Endothelial cell (in vitro differentiated cells): ENCODE measurements around the gene SH3BP1. TPM values are rescaled to one million over a fixed set of nuclear protein-coding genes. Genes with fewer than 3 reads are reported as not detected.

Experiments used
- DNase-seq: peaks from one replicate; pipeline ENCODE4 v3.0.0; 2021; ENCODE audit warnings: low spot score
- H3K27ac Mint-ChIP-seq: one replicate; pipeline ENCODE4 v1.8.0; 2021; ENCODE audit warnings: mixed read lengths, inconsistent platforms; ENCODE audit not compliant: unreplicated experiment
- H3K27me3 Mint-ChIP-seq: one replicate; pipeline ENCODE4 v1.8.0; 2021; ENCODE audit warnings: mild to moderate bottlenecking, moderate library complexity, mixed read lengths, inconsistent platforms; ENCODE audit not compliant: unreplicated experiment
- H3K36me3 Mint-ChIP-seq: one replicate; pipeline ENCODE4 v1.8.0; 2021; ENCODE audit warnings: mild to moderate bottlenecking, low read depth, mixed read lengths, inconsistent platforms; ENCODE audit not compliant: unreplicated experiment
- H3K4me1 Mint-ChIP-seq: one replicate; pipeline ENCODE4 v1.8.0; 2021; ENCODE audit warnings: mild to moderate bottlenecking, mixed read lengths, inconsistent platforms; ENCODE audit not compliant: unreplicated experiment
- H3K4me3 Mint-ChIP-seq: one replicate; pipeline ENCODE4 v1.8.0; 2021; ENCODE audit warnings: mild to moderate bottlenecking, mixed read lengths, inconsistent platforms; ENCODE audit not compliant: unreplicated experiment
- H3K9me3 Mint-ChIP-seq: one replicate; pipeline ENCODE4 v1.8.0; 2021; ENCODE audit warnings: mixed read lengths, inconsistent platforms; ENCODE audit not compliant: unreplicated experiment
- CTCF ChIP-seq: fragments of 200-600 bp; sonication (generic); IDR thresholded peaks from one replicate; pipeline ENCODE4 v1.5.0; 2021; ENCODE audit warnings: antibody characterized with exemption; ENCODE audit not compliant: unreplicated experiment
- total RNA-seq: library from RNA; stranded (reverse); fragmentation: NEBNext Ultra II Directional; extraction: Animal tissue kit (Norgen Biotek cat#: 25700); gene quantifications from one replicate; pipeline ENCODE4 v1.2.1, GENCODE V29; 2021; ENCODE audit not compliant: unreplicated experiment

The SH3BP1 gene
- total RNA-seq, 1 donor from 2014 or later, result 11.6 TPM

GRCh38 chr22:37681001-37681424, 41.5 kb downstream of the SH3BP1 start:
- H3K36me3 Mint-ChIP-seq, result no peaks in the 10 kb centered on the region
- H3K27ac Mint-ChIP-seq, result no peak overlapping the region
- no peak overlapping the region for H3K4me3 Mint-ChIP-seq
- no peak for DNase-seq
- TF ChIP-seq CTCF, result no peak
- peaks cover 2% of the 10 kb centered on the region for H3K27me3 Mint-ChIP-seq
- peaks cover 6% of the 10 kb centered on the region for H3K4me1 Mint-ChIP-seq
- H3K9me3 Mint-ChIP-seq, result no peaks in the 10 kb centered on the region

GRCh38 chr22:37681556-37682049, 42.1 kb downstream of the SH3BP1 start:
- TF ChIP-seq CTCF, result peak; percentile 69
- H3K4me3 Mint-ChIP-seq, result no peak overlapping the region

GRCh38 chr22:37684803-37685615, 45.5 kb downstream of the SH3BP1 start:
- DNase-seq, result no peak
- Mint-ChIP-seq H3K4me1 (peaks cover 6% of the 10 kb centered on the region), H3K27ac (no peak overlapping the region), H3K4me3 (no peak overlapping the region), H3K27me3 (no peaks in the 10 kb centered on the region), H3K36me3 (no peaks in the 10 kb centered on the region), H3K9me3 (no peaks in the 10 kb centered on the region)
- TF ChIP-seq CTCF, result no peak

More at GRCh38 chr22:37681556-37682049, 42.1 kb downstream of the SH3BP1 start:
- H3K9me3 Mint-ChIP-seq, result no peaks in the 10 kb centered on the region
- DNase-seq, result peak; percentile 70
- H3K27ac Mint-ChIP-seq, result no peak overlapping the region
- H3K27me3 Mint-ChIP-seq, result peaks cover 2% of the 10 kb centered on the region
- no peaks in the 10 kb centered on the region for H3K36me3 Mint-ChIP-seq
- peaks cover 4% of the 10 kb centered on the region for H3K4me1 Mint-ChIP-seq

GRCh38 chr22:37686002-37686982, 46.8 kb downstream of the SH3BP1 start, which contains the start of gene NOL12:
Gene NOL12 (plus strand): TSS chr22:37686343. CDS start chr22:37686393, 50 bp downstream.
- H3K27ac Mint-ChIP-seq, result peak within 1 kb of the TSS; percentile 77
- peaks cover 6% of the 10 kb centered on the region for H3K4me1 Mint-ChIP-seq
- H3K4me3 Mint-ChIP-seq, result peak within 1 kb of the TSS; percentile 93
- peak; percentile 69 for DNase-seq
- no peaks in the 10 kb centered on the region for H3K27me3 Mint-ChIP-seq
- peaks cover 4% of the 10 kb centered on the region for H3K36me3 Mint-ChIP-seq
- no peaks in the 10 kb centered on the region for H3K9me3 Mint-ChIP-seq
- TF ChIP-seq CTCF, result no peak
